HL-60 (cell line): ENCODE data around the gene KCNQ1OT1.

Source experiments
- CTCF ChIP-seq: IDR thresholded peaks from one replicate; pipeline ENCODE4 v1.5.1; 2011; ENCODE audit warnings: low read length, control low read depth, inconsistent platforms; ENCODE audit not compliant: insufficient read depth
- REST ChIP-seq: IDR thresholded peaks from 2 replicates; pipeline ENCODE4 v1.6.1; 2012; ENCODE audit warnings: low read depth; ENCODE audit not compliant: insufficient replicate concordance
- SPI1 ChIP-seq: IDR thresholded peaks from 2 replicates; pipeline ENCODE4 v1.6.1; 2012; ENCODE audit warnings: low read depth, mild to moderate bottlenecking, borderline replicate concordance

GRCh38 chr11:2572491-2573239, 127.1 kb downstream of the KCNQ1OT1 start:
- TF ChIP-seq CTCF, result no peak
- TF ChIP-seq REST, result no peak
- TF ChIP-seq SPI1, result no peak
